Left renal pelvis (tissue), 4 donors: ENCODE results near the gene CEP19. TPM values are rescaled to one million over a fixed set of nuclear protein-coding genes. Genes with fewer than 3 reads are reported as not detected.

ENCODE experiments used
- DNase-seq, 4 donors: peaks; one replicate each; pipeline ENCODE4 v3.0.0-alpha.2; 2013; ENCODE audit warnings: low read depth in 4 of 4, low spot score in 3 of 4
- polyA plus RNA-seq, 4 donors: library from polyadenylated mRNA; unstranded; fragments of 120-200 nt; gene quantifications; one replicate each; pipeline ENCODE4 v1.2.1, GENCODE V29; 2013; ENCODE audit not compliant: insufficient read length in 4 of 4

Gene CEP19
- polyA plus RNA-seq, 4 donors = 4.8 to 6.2 (median 5.1) TPM

GRCh38 chr3:196667056-196667825, 44.8 kb downstream of the CEP19 start:
- DNase-seq = no peak

GRCh38 chr3:196666001-196666867, 45.8 kb downstream of the CEP19 start:
- no peak for DNase-seq

GRCh38 chr3:196662711-196663571, 49.1 kb downstream of the CEP19 start:
- no peak for DNase-seq

GRCh38 chr3:196662033-196662432, 50.0 kb downstream of the CEP19 start:
- DNase-seq = no peak

GRCh38 chr3:196661400-196661799, 50.6 kb downstream of the CEP19 start:
- no peak for DNase-seq

- DNase-seq = no peak
Measured at GRCh38 chr3:196660381-196661166, 51.5 kb downstream of the CEP19 start.

GRCh38 chr3:196659901-196660351, 52.1 kb downstream of the CEP19 start:
- DNase-seq = no peak

Other genes with a start within 250 kb of the CEP19 start
- 10 to 100 TPM; 14.8 to 16.7 (median 15.8) TPM for gene RNF168, start 208.5 kb downstream of the CEP19 start, polyA plus RNA-seq
- gene SMCO1, start 196.9 kb downstream of the CEP19 start, polyA plus RNA-seq = under 1 TPM in 1 of 4 donors, not detected in 3; 0.08 TPM
- gene WDR53, start 143.7 kb downstream of the CEP19 start, polyA plus RNA-seq = 10 to 100 TPM; 14.7 to 22.7 (median 16.6) TPM
- 10 to 100 TPM; 14.5 to 20.5 (median 17.8) TPM for gene FBXO45, start 143.6 kb downstream of the CEP19 start, polyA plus RNA-seq
- gene NRROS, start 72.6 kb downstream of the CEP19 start, polyA plus RNA-seq = 1 to 10 TPM; 2.8 to 5.6 (median 4.0) TPM
- gene PIGX, start 127 bp upstream of the CEP19 start, polyA plus RNA-seq = 10 to 100 TPM; 30.1 to 34.3 (median 31.1) TPM
- 10 to 100 TPM; 53.3 to 94.0 (median 72.7) TPM for gene PAK2, start 27.6 kb upstream of the CEP19 start, polyA plus RNA-seq
- 10 to 100 TPM; 20.1 to 32.0 (median 20.9) TPM for gene SENP5, start 155.7 kb upstream of the CEP19 start, polyA plus RNA-seq
- 100 to 1,000 TPM in 3 of 4 donors, 10 to 100 TPM in 1; 68.7 to 113 (median 106) TPM for gene NCBP2, start 230.3 kb upstream of the CEP19 start, polyA plus RNA-seq